Activated CD4-positive, CD25-positive, alpha-beta regulatory T cell treated with anti-CD3 and anti-CD28 coated beads, Interleukin-2, amount 50 U/mL, for 16 hours (primary cell): ENCODE measurements around the gene SMAP1.

Source experiments
- DNase-seq: peaks from one replicate; pipeline ENCODE4 v3.0.0-alpha.2; 2020; ENCODE audit warnings: low read depth, low spot score

The SMAP1 gene

GRCh38 chr6:70842541-70842940 is 174.9 kb downstream of the SMAP1 start:
- DNase-seq: no peak

- DNase-seq: no peak
Observed at GRCh38 chr6:70843328-70843918, 175.7 kb downstream of the SMAP1 start.

GRCh38 chr6:70844301-70844700 is 176.6 kb downstream of the SMAP1 start:
- no peak for DNase-seq

GRCh38 chr6:70846207-70846835 is 178.6 kb downstream of the SMAP1 start:
- no peak for DNase-seq

GRCh38 chr6:70847106-70848084 is 179.7 kb downstream of the SMAP1 start:
- DNase-seq: no peak

- DNase-seq: no peak
Observed at GRCh38 chr6:70849348-70850069, 181.8 kb downstream of the SMAP1 start.

- no peak for DNase-seq
Observed at GRCh38 chr6:70852667-70853246, 185.1 kb downstream of the SMAP1 start.

GRCh38 chr6:70857387-70858077 is 189.8 kb downstream of the SMAP1 start:
- DNase-seq: no peak

- no peak for DNase-seq
Observed at GRCh38 chr6:70860045-70860444, 192.4 kb downstream of the SMAP1 start.

GRCh38 chr6:70860920-70861319 is 193.2 kb downstream of the SMAP1 start:
- DNase-seq: no peak

GRCh38 chr6:70863343-70863742 is 195.7 kb downstream of the SMAP1 start:
- DNase-seq: no peak

GRCh38 chr6:70864401-70864800 is 196.7 kb downstream of the SMAP1 start:
- no peak for DNase-seq

- DNase-seq: no peak
Observed at GRCh38 chr6:70872469-70872868, 204.8 kb downstream of the SMAP1 start.

- no peak for DNase-seq
Observed at GRCh38 chr6:70874181-70874913, 206.7 kb downstream of the SMAP1 start.

- no peak for DNase-seq
Observed at GRCh38 chr6:70879496-70879895, 211.8 kb downstream of the SMAP1 start.

- peak; percentile 33 for DNase-seq
Observed at GRCh38 chr6:70884074-70884983, 216.6 kb downstream of the SMAP1 start.

- DNase-seq: no peak
Observed at GRCh38 chr6:70886071-70886470, 218.4 kb downstream of the SMAP1 start.

- no peak for DNase-seq
Observed at GRCh38 chr6:70886661-70887060, 219.0 kb downstream of the SMAP1 start.

GRCh38 chr6:70889270-70889669 is 221.6 kb downstream of the SMAP1 start:
- DNase-seq: no peak
